Sigmoid colon (tissue), 7 donors: ENCODE measurements around the gene TOLLIP. TPM values are rescaled to one million over a fixed set of nuclear protein-coding genes. Genes with fewer than 3 reads are reported as not detected.
"Not testable (repeated sequence)": the region's sequence is repeated elsewhere in the genome, so short reads cannot be mapped to it uniquely, and the experiment has no call there.

ENCODE experiments used
- DNase-seq: peaks from one replicate; pipeline ENCODE4 v3.0.0-alpha.2; 2019
- H3K27ac ChIP-seq, 4 donors: fragments of 200-600 bp; sonication (generic); one replicate each; pipeline ENCODE4 v1.5.1; 2016 to 2019; ENCODE audit warnings: mild to moderate bottlenecking in 1 of 4
- H3K27me3 ChIP-seq, 3 donors: fragments of 200-600 bp; sonication (generic); one replicate each; pipeline ENCODE4 v1.5.1; 2019; ENCODE audit warnings: mild to moderate bottlenecking in 1 of 3
- H3K36me3 ChIP-seq, 4 donors: fragments of 200-600 bp; sonication (generic); one replicate each; pipeline ENCODE4 v1.5.1; 2016 to 2019
- H3K4me1 ChIP-seq, 4 donors: fragments of 200-600 bp; sonication (generic); one replicate each; pipeline ENCODE4 v1.5.1; 2017 to 2019
- H3K4me3 ChIP-seq, 4 donors: fragments of 200-600 bp; sonication (generic); one replicate each; pipeline ENCODE4 v1.5.1; 2017 to 2019; ENCODE audit warnings: mild to moderate bottlenecking in 2 of 4, moderate library complexity in 1 of 4
- H3K9me3 ChIP-seq, 4 donors: fragments of 200-600 bp in 3 of 4; sonication (generic) in 3 of 4; one replicate each; pipeline versions ENCODE4 v1.5.1 to v1.6.1; 2013 to 2019
- CTCF ChIP-seq, 4 experiments: fragments of 450-650 bp in 3 of 4; fragments of 200-600 bp in 1 of 4; IDR thresholded peaks; one replicate each; pipeline ENCODE4 v1.5.1; 2016 to 2019; ENCODE audit warnings: antibody characterized with exemption in 4 of 4, mild to moderate bottlenecking in 3 of 4, moderate library complexity in 2 of 4
- EP300 ChIP-seq, 4 donors: sonication (generic); formaldehyde crosslinking; IDR thresholded peaks; one replicate each; pipeline ENCODE4 v1.6.1; 2017; ENCODE audit warnings: antibody characterized with exemption in 4 of 4
- POLR2A ChIP-seq, 2 donors: fragments of 450-650 bp; IDR thresholded peaks; one replicate each; pipeline ENCODE4 v1.6.1; 2016; ENCODE audit warnings: antibody characterized with exemption in 2 of 2, mild to moderate bottlenecking in 2 of 2, moderate library complexity in 2 of 2
- POLR2AphosphoS5 ChIP-seq, 4 donors: sonication (generic); formaldehyde crosslinking; IDR thresholded peaks; one replicate each; pipeline ENCODE4 v1.6.1; 2017; ENCODE audit warnings: antibody characterized with exemption in 4 of 4
- WGBS, 2 donors: extraction: QIAGEN DNeasy Blood & Tissue Kit; methylation state at CpG; one replicate each; pipeline ENCODE4 v1.1.7; 2013; 5-methylcytosine and 5-hydroxymethylcytosine counted together
- intact Hi-C: fragments of 100-400 bp; cut with DNase I; formaldehyde crosslinking; loops from one replicate; pipeline ENCODE4 v1.15.1; 2023
- polyA plus RNA-seq, 3 donors: library from polyadenylated mRNA; stranded (reverse); fragments of 200-250 nt; gene quantifications; one replicate each; pipeline ENCODE4 v1.2.3, GENCODE V29; 2013
- total RNA-seq, 4 donors: library from RNA; depleted of rRNA; stranded (reverse); fragments of >200 nt; gene quantifications; one replicate each; pipeline ENCODE4 v1.1.0, GENCODE V29; 2016
- donor health status: healthy with polysubstance abuse.
- donor health status: Bipolar disorder and iron deficiency.
- donor health status: healthy.

The TOLLIP gene
- total and polyA plus RNA-seq, 7 donors = 25.0 to 41.2 (median 36.9) TPM

DNA sequence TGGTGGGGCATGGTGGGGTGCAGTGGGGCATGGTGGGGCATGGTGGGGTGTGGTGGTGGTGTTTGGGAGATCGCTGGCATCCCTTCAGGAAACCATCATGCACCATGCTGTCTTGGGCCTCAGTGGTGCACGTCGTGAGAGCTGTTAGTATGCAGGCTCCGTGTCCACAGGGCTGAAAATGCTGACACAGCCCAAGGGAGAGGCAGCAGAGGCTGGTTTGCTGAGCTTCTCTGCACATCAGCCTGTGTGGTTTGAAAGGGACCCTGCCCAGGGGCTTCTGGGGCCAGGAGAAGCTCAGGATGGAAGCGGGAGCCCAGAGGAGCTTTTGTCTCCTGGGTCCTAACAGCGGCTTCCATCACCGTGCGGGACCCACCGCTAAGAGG lies 56.3 kb downstream of the TOLLIP start:
- H3K27ac ChIP-seq = no peak overlapping the region
- H3K9me3 ChIP-seq = no peaks in the 10 kb centered on the region
- H3K27me3 ChIP-seq = no peaks in the 10 kb centered on the region
- intact Hi-C loops = no loop called here
- 93 to 94% methylated on average over 9 of the region's 9 CpGs for WGBS, 2 donors
- no peaks in the 10 kb centered on the region for H3K36me3 ChIP-seq
- no peaks in the 10 kb centered on the region for H3K4me1 ChIP-seq
- no peak overlapping the region for H3K4me3 ChIP-seq
- DNase-seq = no peak
- TF ChIP-seq CTCF (IDR thresholded peaks at IDR 0.05) (no peak), EP300 (IDR thresholded peaks at IDR 0.05) (no peak), POLR2AphosphoS5 (IDR thresholded peaks at IDR 0.05) (no peak), POLR2A (IDR thresholded peaks at IDR 0.05) (no peak)

DNA sequence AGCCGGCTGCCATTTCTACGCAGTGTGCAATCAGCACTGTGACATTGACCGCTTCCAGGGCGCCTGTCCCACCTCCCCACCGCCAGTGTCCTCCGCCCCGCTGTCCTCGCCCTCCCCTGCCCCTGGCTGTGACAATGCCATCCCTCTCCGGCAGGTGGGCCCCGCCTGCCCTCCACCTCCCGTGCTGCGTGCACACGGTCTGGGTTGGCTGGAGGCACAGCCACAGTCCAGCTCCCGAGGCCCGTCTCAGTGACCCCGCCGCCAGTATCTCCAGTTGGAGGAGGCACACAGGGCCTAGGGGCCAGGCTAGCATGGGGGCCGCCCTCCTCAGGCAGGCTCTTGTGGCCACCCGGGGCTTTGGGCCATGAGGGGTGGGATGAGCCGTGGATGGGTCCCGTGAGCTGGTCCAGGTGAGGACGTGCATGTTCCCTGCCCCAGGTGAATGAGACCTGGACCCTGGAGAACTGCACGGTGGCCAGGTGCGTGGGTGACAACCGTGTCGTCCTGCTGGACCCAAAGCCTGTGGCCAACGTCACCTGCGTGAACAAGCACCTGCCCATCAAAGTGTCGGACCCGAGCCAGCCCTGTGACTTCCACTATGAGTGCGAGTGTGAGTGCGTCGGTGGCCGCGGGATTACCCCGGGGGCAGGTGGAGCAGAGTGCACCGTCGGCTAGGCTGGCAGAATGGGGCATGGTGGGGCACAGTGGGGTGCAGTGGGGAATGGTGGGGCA lies 56.9 kb downstream of the TOLLIP start:
- Histone ChIP-seq H3K4me1 (no peaks in the 10 kb centered on the region), H3K4me3 (no peak overlapping the region), H3K27me3 (no peaks in the 10 kb centered on the region), H3K27ac (no peak overlapping the region), H3K9me3 (no peaks in the 10 kb centered on the region), H3K36me3 (no peaks in the 10 kb centered on the region)
- no peak for DNase-seq
- intact Hi-C loops = no loop called here
- 91 to 95% methylated on average over 38 of the region's 38 CpGs for WGBS, 2 donors
- TF ChIP-seq EP300 (IDR thresholded peaks at IDR 0.05) (no peak), POLR2AphosphoS5 (IDR thresholded peaks at IDR 0.05) (no peak), CTCF (IDR thresholded peaks at IDR 0.05) (no peak)

DNA sequence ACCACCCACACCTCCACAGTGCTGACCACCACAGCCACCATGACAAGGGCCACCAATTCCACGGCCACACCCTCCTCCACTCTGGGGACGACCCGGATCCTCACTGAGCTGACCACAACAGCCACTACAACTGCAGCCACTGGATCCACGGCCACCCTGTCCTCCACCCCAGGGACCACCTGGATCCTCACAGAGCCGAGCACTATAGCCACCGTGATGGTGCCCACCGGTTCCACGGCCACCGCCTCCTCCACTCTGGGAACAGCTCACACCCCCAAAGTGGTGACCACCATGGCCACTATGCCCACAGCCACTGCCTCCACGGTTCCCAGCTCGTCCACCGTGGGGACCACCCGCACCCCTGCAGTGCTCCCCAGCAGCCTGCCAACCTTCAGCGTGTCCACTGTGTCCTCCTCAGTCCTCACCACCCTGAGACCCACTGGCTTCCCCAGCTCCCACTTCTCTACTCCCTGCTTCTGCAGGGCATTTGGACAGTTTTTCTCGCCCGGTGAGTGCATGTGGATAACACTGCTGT lies 58.1 kb downstream of the TOLLIP start:
- H3K27me3 ChIP-seq = no peaks in the 10 kb centered on the region
- no peak overlapping the region for H3K27ac ChIP-seq
- H3K36me3 ChIP-seq = no peaks in the 10 kb centered on the region
- H3K4me1 ChIP-seq = no peaks in the 10 kb centered on the region
- DNase-seq = no peak
- 96% methylated on average over 16 of the region's 16 CpGs for WGBS, 2 donors
- H3K4me3 ChIP-seq = no peak overlapping the region
- no peaks in the 10 kb centered on the region for H3K9me3 ChIP-seq
- intact Hi-C loops = no loop called here
- TF ChIP-seq POLR2A (IDR thresholded peaks at IDR 0.05) = no peak
- TF ChIP-seq EP300 (IDR thresholded peaks at IDR 0.05) = no peak
- no peak for TF ChIP-seq POLR2AphosphoS5 (IDR thresholded peaks at IDR 0.05)
- TF ChIP-seq CTCF (IDR thresholded peaks at IDR 0.05) = no peak

- intact Hi-C loops, H3K4me3 ChIP-seq, H3K36me3 ChIP-seq, DNase-seq, H3K27ac ChIP-seq, H3K4me1 ChIP-seq, H3K27me3 ChIP-seq, H3K9me3 ChIP-seq: not testable (repeated sequence)
- 85 to 96% methylated on average over 4 to 5 of the region's 12 CpGs for WGBS, 2 donors
Observed at GRCh38 chr11:1250411-1250810, 59.0 kb downstream of the TOLLIP start.

GRCh38 chr11:1248951-1249350 lies 60.5 kb downstream of the TOLLIP start:
- WGBS, 2 donors = 93 to 96% methylated on average over 12 to 13 of the region's 18 CpGs
- H3K27ac ChIP-seq, H3K9me3 ChIP-seq, H3K36me3 ChIP-seq, H3K4me1 ChIP-seq, H3K4me3 ChIP-seq, DNase-seq, intact Hi-C loops, H3K27me3 ChIP-seq: not testable (repeated sequence)

DNA sequence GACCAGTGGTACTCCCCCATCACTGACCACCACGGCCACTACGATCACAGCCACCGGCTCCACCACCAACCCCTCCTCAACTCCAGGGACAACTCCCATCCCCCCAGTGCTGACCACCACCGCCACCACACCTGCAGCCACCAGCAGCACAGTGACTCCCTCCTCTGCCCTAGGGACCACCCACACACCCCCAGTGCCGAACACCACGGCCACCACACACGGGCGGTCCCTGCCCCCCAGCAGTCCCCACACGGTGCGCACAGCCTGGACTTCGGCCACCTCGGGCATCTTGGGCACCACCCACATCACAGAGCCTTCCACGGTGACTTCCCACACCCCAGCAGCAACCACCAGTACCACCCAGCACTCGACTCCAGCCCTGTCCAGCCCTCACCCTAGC lies 62.4 kb downstream of the TOLLIP start:
- H3K4me3 ChIP-seq, H3K27ac ChIP-seq, DNase-seq, H3K36me3 ChIP-seq, H3K27me3 ChIP-seq, H3K9me3 ChIP-seq, H3K4me1 ChIP-seq, intact Hi-C loops: not testable (repeated sequence)
- 80 to 87% methylated on average over 14 of the region's 14 CpGs for WGBS, 2 donors

- H3K9me3 ChIP-seq, DNase-seq, H3K4me1 ChIP-seq, H3K27ac ChIP-seq, intact Hi-C loops, H3K4me3 ChIP-seq, H3K27me3 ChIP-seq, H3K36me3 ChIP-seq: not testable (repeated sequence)
- WGBS, 2 donors = 27 to 81% methylated on average over 14 of the region's 14 CpGs
Observed at GRCh38 chr11:1246301-1246700, 63.1 kb downstream of the TOLLIP start.

GRCh38 chr11:1245717-1246116 lies 63.7 kb downstream of the TOLLIP start:
- H3K27ac ChIP-seq, H3K9me3 ChIP-seq, H3K27me3 ChIP-seq, DNase-seq, H3K4me3 ChIP-seq, H3K36me3 ChIP-seq, intact Hi-C loops, H3K4me1 ChIP-seq: not testable (repeated sequence)
- WGBS, 2 donors = 80 to 92% methylated on average over 13 of the region's 14 CpGs

- H3K27ac ChIP-seq, intact Hi-C loops, DNase-seq, H3K27me3 ChIP-seq, H3K4me1 ChIP-seq, H3K4me3 ChIP-seq, H3K36me3 ChIP-seq, H3K9me3 ChIP-seq: not testable (repeated sequence)
- WGBS, 2 donors = 90 to 97% methylated on average over 9 of the region's 9 CpGs
Observed at GRCh38 chr11:1244557-1244956, 64.9 kb downstream of the TOLLIP start.

DNA sequence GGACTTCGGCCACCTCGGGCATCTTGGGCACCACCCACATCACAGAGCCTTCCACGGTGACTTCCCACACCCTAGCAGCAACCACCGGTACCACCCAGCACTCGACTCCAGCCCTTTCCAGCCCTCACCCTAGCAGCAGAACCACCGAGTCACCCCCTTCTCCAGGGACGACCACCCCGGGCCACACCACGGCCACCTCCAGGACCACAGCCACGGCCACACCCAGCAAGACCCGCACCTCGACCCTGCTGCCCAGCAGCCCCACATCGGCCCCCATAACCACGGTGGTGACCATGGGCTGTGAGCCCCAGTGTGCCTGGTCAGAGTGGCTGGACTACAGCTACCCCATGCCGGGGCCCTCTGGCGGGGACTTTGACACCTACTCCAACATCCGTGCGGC lies 65.9 kb downstream of the TOLLIP start:
- DNase-seq, H3K4me3 ChIP-seq, H3K36me3 ChIP-seq, H3K27me3 ChIP-seq, H3K4me1 ChIP-seq, H3K9me3 ChIP-seq, H3K27ac ChIP-seq, intact Hi-C loops: not testable (repeated sequence)
- WGBS, 2 donors = 94 to 96% methylated on average over 13 to 14 of the region's 18 CpGs
